H1 (cell line): ENCODE results near the gene CD1D. TPM values are rescaled to one million over a fixed set of nuclear protein-coding genes. Genes with fewer than 3 reads are reported as not detected.

Source experiments
- CBX5 ChIP-seq: fragments of 300-800, 300-1000 bp; sonication (generic); IDR thresholded peaks from 2 replicates; pipeline ENCODE4 v1.7.1; 2016; ENCODE audit warnings: antibody characterized with exemption, low read length, low read depth
- EGR1 ChIP-seq: IDR thresholded peaks from 2 replicates; pipeline ENCODE4 v1.6.1; 2011; ENCODE audit warnings: low read depth, low read length, borderline replicate concordance
- polyA plus RNA-seq, 7 experiments: library from polyadenylated mRNA; depleted of rRNA in 3 of 7; stranded (reverse) in 5 of 7; unstranded in 2 of 7; fragments of >200 nt in 5 of 7; fragments of 200-250 nt in 2 of 7; gene quantifications; 1 replicate in 5 of 7; 2 replicates in 1 of 7; 4 replicates in 1 of 7; pipeline versions ENCODE4 v1.2.1 to v1.2.3, GENCODE V29; 2011 to 2013; ENCODE audit warnings: missing spikeins in 2 of 7, mixed read lengths in 2 of 7
- total RNA-seq: library from RNA; stranded (reverse); fragmentation: NEBNext Ultra II Directional; extraction: Animal tissue kit (Norgen Biotek cat#: 25700); gene quantifications from 2 replicates; pipeline ENCODE4 v1.2.1, GENCODE V29; 2021

Gene CD1D
- total and polyA plus RNA-seq, 2 of the 8 experiments (the other 6 are each of a cell fraction or from before 2014, with no cell fraction given) = 1.1 to 1.6 TPM

- TF ChIP-seq CBX5 (no peak), EGR1 (no peak)
Measured at GRCh38 chr1:158147401-158147800, 33.3 kb upstream of the CD1D start (continued).
